Skeletal muscle cell (primary cell): Measurements from ENCODE around the gene FJX1.

Source experiments
- DNase-seq: peaks from one replicate; pipeline ENCODE4 v3.0.0-alpha.2; 2010; ENCODE audit warnings: low read depth
- H3K4me3 ChIP-seq: 2 replicates; pipeline ENCODE4 v1.5.1; 2011; ENCODE audit warnings: low read depth, mild to moderate bottlenecking, control low read depth, low read length, moderate library complexity

Gene FJX1

GRCh38 chr11:35602979-35603378 is 15.3 kb upstream of the FJX1 start:
- DNase-seq = no peak
- H3K4me3 ChIP-seq = no peak overlapping the region

DNA sequence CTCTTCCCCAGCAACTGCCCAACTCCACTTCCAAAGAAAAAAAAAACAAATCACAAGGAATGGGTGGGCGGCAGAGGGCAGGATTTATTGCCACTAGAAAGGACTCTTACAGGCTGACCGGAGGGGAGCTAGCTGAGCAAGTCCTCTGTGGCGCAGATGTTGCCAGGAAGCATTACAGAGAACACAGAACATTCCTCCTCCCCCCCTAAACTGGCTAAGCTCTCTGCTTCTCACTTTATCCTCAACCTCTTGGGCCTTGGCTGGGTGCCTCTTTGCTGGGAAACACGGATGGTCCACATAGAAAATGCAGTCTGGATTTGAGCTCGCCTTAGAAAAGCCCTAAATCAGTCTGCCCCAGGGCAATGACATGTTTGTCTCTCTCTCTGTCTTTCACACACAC is 12.6 kb upstream of the FJX1 start:
- peak; percentile 78 for DNase-seq
- no peak overlapping the region for H3K4me3 ChIP-seq

DNA sequence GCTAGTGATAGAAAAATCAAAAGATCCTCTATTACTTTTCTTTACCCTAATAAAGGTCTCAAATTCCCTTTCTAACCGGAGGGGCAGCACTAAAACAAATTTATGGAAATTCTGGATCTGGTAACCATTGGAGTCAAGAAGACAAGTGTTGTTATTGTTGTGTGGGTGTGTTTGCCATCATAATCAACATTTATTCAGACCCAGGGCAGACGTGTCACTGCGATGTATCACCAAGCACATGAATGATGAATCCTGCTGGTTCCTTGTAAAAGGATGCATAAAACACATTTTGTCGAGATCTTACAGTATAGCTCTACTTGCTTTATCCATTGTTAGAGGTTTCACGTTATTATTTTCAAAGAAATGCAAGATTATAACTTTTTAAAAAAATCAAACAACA is 12.1 kb upstream of the FJX1 start:
- DNase-seq = no peak
- H3K4me3 ChIP-seq = no peak overlapping the region

- no peak for DNase-seq
- no peak overlapping the region for H3K4me3 ChIP-seq
Observed at GRCh38 chr11:35608502-35608901, 9.8 kb upstream of the FJX1 start.

DNA sequence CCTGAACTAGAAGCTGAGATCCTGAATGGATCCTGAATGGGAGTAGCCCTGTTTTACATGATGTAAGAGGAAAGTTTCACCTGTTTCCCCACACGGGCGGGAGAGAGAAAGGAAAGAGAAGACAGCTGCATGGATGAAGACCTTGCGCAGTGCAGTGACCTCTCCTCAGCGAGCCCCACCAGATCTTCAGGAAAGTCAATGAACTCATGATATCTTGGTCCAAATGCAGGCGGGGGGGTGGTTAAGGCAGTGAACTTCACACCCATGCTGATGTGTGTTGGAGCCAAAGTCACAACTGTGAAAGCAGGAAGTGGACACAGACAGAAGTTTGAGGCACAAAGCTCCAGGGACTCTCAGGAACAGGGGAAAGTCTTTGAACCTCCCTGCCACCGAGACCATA is 8.6 kb upstream of the FJX1 start:
- H3K4me3 ChIP-seq = no peak overlapping the region
- DNase-seq = no peak

- H3K4me3 ChIP-seq = no peak overlapping the region
- DNase-seq = no peak
Observed at GRCh38 chr11:35610631-35611030, 7.6 kb upstream of the FJX1 start.

DNA sequence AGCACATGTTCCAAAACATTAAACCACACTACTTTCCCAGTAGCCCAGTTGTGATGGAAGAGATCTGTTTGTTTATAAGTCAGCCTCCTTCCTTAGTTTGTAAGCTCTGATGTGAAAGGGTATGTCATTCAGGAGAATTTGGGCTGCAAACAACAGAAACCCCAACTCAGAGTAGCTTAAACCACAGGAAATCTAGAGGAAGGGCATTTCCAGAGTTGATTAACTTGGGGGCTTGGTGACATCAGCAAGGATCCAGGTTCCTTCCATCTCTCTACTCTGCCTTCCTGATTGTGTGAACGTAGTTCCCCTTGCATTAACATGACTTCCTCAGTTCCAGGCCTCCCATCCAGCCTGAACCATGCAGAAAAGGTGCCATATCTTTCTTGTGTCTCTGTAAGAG is 6.5 kb upstream of the FJX1 start:
- DNase-seq = no peak
- H3K4me3 ChIP-seq = no peak overlapping the region

DNA sequence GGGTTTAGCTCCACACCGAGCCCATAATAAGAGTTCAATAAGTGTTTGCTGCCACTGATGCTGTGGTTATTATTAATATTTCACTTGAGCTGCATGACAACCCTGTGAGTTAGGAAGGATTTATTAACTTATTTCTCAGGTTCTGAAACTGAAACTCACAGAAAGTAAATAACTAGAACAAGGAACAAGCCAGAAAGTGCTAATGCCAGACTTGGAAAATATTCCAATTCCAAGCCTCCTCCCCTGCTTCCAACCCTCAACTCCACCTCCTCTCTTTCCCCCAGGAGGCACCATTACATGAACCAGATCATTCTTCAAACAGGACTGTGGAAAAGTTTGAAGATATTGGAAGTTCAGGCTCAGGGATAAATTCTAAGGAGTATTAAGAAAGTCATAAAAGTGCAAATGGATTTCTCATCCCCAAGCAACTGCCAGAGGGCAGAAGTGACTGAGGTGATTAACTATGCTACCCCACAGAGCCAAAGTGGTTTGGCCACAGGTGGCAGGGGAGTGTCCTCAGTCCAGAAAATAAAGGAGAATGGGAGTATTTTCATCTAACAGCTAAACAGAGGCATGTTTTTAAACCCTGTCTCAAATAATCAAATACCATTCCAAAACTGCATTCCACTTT is 3.2 kb upstream of the FJX1 start:
- no peak for DNase-seq
- H3K4me3 ChIP-seq = no peak overlapping the region

GRCh38 chr11:35615921-35616900 is 2.0 kb upstream of the FJX1 start:
- DNase-seq = no peak
- H3K4me3 ChIP-seq = no peak overlapping the region

DNA sequence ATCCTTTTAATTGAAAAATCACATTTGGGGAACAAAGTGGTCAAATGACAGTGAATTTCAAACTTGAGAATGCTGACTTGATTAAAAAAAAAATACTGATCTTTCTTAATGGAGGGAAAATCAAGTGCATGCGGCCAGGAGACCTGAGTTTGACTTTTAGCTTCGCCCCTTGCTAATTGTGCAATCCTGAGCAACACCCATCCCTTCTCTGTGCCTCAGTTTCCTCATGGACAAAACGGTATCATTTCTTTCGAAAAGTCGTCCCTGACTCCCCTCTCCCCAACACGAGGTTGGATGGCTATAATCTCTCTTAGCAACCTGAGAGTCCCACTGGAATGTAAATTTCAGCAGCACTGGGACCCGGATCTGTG is 959 bp upstream of the FJX1 start:
- DNase-seq = no peak
- H3K4me3 ChIP-seq = peak overlapping the region; percentile 71

DNA sequence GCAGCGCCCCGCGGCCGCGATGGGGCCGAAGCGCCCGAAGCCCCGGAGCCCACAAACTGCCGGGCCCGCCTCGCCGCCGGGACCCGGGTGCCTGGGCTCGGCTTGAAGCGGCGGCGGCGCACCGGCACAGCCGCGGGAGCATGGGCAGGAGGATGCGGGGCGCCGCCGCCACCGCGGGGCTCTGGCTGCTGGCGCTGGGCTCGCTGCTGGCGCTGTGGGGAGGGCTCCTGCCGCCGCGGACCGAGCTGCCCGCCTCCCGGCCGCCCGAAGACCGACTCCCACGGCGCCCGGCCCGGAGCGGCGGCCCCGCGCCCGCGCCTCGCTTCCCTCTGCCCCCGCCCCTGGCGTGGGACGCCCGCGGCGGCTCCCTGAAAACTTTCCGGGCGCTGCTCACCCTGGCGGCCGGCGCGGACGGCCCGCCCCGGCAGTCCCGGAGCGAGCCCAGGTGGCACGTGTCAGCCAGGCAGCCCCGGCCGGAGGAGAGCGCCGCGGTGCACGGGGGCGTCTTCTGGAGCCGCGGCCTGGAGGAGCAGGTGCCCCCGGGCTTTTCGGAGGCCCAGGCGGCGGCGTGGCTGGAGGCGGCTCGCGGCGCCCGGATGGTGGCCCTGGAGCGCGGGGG is 346 bp downstream of the FJX1 start:
- no peak for DNase-seq
- peak overlapping the region; percentile 71 for H3K4me3 ChIP-seq

DNA sequence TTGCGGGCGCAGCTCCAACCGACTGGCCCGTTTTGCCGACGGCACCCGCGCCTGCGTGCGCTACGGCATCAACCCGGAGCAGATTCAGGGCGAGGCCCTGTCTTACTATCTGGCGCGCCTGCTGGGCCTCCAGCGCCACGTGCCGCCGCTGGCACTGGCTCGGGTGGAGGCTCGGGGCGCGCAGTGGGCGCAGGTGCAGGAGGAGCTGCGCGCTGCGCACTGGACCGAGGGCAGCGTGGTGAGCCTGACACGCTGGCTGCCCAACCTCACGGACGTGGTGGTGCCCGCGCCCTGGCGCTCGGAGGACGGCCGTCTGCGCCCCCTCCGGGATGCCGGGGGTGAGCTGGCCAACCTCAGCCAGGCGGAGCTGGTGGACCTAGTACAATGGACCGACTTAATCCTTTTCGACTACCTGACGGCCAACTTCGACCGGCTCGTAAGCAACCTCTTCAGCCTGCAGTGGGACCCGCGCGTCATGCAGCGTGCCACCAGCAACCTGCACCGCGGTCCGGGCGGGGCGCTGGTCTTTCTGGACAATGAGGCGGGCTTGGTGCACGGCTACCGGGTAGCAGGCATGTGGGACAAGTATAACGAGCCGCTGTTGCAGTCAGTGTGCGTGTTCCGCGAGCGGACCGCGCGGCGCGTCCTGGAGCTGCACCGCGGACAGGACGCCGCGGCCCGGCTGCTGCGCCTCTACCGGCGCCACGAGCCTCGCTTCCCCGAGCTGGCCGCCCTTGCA is 1.0 kb downstream of the FJX1 start:
- no peak for DNase-seq
- peak overlapping the region; percentile 71 for H3K4me3 ChIP-seq

DNA sequence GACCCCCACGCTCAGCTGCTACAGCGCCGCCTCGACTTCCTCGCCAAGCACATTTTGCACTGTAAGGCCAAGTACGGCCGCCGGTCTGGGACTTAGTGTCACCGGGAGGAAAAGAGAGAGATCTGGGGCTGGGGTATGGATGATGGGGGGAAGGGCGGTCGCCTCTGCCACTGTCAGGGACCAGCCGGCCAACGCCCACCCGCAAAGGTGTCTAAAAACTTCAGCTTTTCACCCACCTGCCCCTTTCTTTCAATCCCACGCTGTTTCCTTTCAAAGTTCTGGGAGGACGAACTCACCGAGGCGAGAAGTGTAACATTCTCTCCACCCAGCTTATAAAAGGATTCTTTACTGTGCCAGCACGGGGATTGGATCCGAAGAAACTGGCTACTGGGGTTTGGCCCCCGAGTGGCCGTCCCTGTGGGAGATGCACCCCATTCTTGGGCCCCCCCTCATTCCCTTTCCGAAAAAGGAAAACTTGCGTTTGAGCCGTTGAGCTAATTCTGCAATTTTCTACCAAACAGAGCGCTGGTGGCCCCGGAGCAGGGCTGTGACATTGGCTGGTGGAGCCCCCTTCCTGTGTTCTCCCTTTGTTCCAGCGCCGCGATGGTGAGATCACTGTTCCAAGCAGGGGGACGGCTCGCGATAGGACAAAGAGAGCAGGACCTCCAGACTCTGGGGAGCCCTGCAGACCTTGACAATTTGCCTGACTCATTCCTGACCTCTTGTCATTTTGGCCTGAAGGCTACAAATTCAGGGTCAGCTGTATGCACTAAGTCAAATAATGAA is 1.8 kb downstream of the FJX1 start:
- no peak for DNase-seq

DNA sequence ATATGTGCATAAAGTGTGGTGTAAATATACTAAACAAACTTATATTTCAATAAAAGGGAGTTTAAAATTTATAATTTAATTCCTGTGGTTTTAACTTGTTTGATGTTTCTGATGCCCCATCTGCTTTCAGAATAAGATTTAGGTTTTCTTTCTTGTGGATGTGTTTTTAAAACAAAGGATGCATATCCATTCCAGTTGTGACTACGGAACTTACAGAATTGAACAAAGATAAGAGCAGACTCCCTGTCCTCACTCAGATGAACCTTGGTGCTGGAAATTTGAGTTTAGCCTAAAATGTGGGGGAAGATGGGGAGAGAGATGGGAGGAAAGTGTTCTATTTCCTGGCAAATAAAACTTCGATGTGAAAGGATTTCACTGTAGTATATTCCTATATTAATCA is 2.5 kb downstream of the FJX1 start:
- no peak for DNase-seq
- H3K4me3 ChIP-seq = peak overlapping the region; percentile 17

More for the DNA sequence above, 1.8 kb downstream of the FJX1 start:
- H3K4me3 ChIP-seq = peak overlapping the region; percentile 71

DNA sequence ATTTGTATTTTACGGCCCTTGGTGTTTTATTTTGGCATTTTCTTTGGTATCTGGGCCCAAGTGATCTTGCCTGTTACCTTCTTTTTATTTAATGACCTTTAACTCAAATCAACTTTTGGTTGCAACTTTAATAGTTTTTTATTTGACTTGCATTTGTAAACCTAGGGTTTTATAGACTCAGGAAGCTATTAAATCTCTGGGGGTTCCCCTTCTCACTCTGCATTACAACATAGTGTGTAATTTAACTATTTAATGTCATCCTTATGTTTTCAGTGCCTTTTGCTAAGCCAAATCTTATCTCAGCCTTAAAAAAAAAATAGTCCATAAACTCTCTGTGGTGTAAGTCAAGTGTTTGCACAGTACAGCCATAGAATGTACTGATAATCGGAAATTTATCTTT is 3.4 kb downstream of the FJX1 start:
- no peak overlapping the region for H3K4me3 ChIP-seq
- DNase-seq = no peak

GRCh38 chr11:35622070-35622469 is 3.8 kb downstream of the FJX1 start:
- DNase-seq = no peak

DNA sequence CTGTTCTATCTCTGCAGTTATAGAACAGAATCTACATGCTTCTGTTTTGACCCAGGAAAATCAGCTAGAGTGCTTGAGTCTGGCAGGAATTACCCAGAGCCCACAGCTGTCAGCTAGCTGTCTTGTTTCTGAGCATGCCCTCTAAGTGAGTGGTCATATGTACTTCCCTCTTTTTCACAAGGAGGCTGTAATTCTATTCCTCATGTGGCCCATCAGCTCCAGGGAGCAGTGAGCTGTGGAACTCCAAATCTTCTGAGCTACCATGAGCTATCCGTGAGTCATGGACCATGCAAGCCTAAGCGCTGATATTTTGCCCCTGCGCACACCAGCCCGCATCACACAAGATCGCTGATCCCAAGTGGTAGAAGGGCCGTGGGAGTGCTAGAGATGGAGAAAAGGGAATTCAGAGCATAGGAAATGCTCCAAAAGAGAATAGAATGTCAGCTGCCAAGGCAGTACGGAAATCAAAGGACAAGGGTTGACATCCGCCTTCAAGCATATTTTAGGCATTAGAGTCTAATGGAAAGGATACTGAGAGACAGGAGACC is 5.4 kb downstream of the FJX1 start:
- peak; percentile 92 for DNase-seq
- no peak overlapping the region for H3K4me3 ChIP-seq

More at GRCh38 chr11:35622070-35622469, 3.8 kb downstream of the FJX1 start:
- no peak overlapping the region for H3K4me3 ChIP-seq

DNA sequence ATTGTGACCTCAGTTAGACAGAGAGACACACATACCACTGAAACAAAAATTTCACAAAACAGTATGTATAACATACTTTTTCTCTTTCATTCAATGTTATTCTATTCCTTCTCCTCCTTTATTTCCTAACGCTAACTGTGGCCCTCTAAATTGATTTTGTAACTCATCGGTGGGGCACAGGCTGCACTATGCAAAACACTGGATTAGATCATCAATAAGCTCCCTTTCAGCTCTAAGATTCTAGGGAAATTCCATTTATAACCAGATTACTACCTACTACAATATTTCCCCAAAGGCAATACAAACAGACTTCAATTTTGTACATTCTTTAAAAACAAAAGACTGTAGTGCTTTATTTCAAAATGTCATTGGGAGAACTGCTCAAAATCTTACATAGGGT is 6.1 kb downstream of the FJX1 start:
- no peak for DNase-seq
- no peak overlapping the region for H3K4me3 ChIP-seq

DNA sequence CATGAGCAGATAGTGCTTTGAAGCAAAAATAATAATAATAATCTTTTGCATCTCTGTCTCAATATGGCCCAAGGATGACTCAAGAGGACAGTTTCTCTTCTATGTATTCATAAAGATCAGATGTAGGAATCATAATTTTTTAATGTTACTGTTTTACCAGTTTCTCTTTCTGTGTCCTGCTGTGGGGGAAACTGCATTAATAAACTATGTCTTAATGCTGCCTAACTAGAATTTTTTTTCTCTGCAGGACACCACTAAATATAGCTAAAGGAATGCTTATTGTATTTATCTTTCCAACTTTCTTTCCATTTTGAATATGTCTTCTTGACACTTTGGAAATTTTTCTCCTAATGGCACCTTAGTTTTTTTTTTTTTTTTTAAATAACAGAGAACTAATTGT is 6.5 kb downstream of the FJX1 start:
- DNase-seq = no peak
- no peak overlapping the region for H3K4me3 ChIP-seq
